Common myeloid progenitor, CD34-positive (primary cell): ENCODE results near the gene ATXN7L1.

Experiments
- CTCF ChIA-PET: fragments of 350-600 bp; sonication (Branson Sonifier 250); formaldehyde crosslinking; loops from one replicate; lab custom pipeline; 2021; ENCODE audit warnings: antibody characterized with exemption; lab: Charles Lee
- POLR2A ChIA-PET: fragments of 350-600 bp; sonication (Branson Sonifier 250); formaldehyde crosslinking; loops from one replicate; lab custom pipeline; 2021; ENCODE audit warnings: antibody characterized with exemption; lab: Charles Lee
- DNase-seq, 3 donors: peaks; one replicate each; pipeline versions ENCODE4 v3.0.0 to v3.0.0-alpha.2; 2013
- H3K27ac ChIP-seq, 2 experiments: 1 replicate in 1 of 2; 2 replicates in 1 of 2; pipeline ENCODE4 v1.7.0; 2013; ENCODE audit warnings: inconsistent platforms in 2 of 2, low read length in 2 of 2, mild to moderate bottlenecking in 2 of 2, low read depth in 1 of 2, moderate library complexity in 1 of 2; ENCODE audit not compliant: severe bottlenecking in 2 of 2, insufficient read depth in 1 of 2, poor library complexity in 1 of 2
- H3K27me3 ChIP-seq, 5 experiments: replicated peaks in 2 of 5; 1 replicate in 3 of 5; 2 replicates in 2 of 5; pipeline versions ENCODE4 v1.6.1 to v1.7.0; 2013; ENCODE audit warnings: low read length in 4 of 5, mild to moderate bottlenecking in 2 of 5, moderate library complexity in 2 of 5, inconsistent platforms in 1 of 5; ENCODE audit not compliant: insufficient read depth in 5 of 5, control insufficient read depth in 4 of 5
- H3K36me3 ChIP-seq, 4 experiments: 1 replicate in 2 of 4; 2 replicates in 2 of 4; pipeline versions ENCODE4 v1.6.1 to v1.7.0; 2013; ENCODE audit warnings: low read length in 3 of 4, control low read depth in 1 of 4, mild to moderate bottlenecking in 1 of 4; ENCODE audit not compliant: control insufficient read depth in 4 of 4, insufficient read depth in 4 of 4
- H3K4me1 ChIP-seq, 4 experiments: 1 replicate in 3 of 4; 2 replicates in 1 of 4; pipeline versions ENCODE4 v1.6.1 to v1.7.1; 2013; ENCODE audit warnings: low read length in 3 of 4, mild to moderate bottlenecking in 3 of 4, control low read depth in 1 of 4, inconsistent platforms in 1 of 4, moderate library complexity in 1 of 4; ENCODE audit not compliant: control insufficient read depth in 4 of 4, insufficient read depth in 4 of 4; ENCODE audit errors: control extremely low read depth in 1 of 4
- H3K4me3 ChIP-seq, 7 experiments: 1 replicate in 4 of 7; 2 replicates in 3 of 7; pipeline versions ENCODE4 v1.5.1 to v1.7.0; 2013; ENCODE audit warnings: mild to moderate bottlenecking in 7 of 7, low read length in 6 of 7, moderate library complexity in 6 of 7, inconsistent platforms in 2 of 7, low read depth in 2 of 7, control low read depth in 1 of 7; ENCODE audit not compliant: insufficient read depth in 4 of 7, control insufficient read depth in 1 of 7; ENCODE audit errors: extremely low read depth in 1 of 7
- H3K9me3 ChIP-seq, 5 experiments: 1 replicate in 4 of 5; 2 replicates in 1 of 5; pipeline versions ENCODE4 v1.6.1 to v1.7.1; 2013; ENCODE audit warnings: low read length in 4 of 5, mild to moderate bottlenecking in 2 of 5, inconsistent platforms in 1 of 5, low read depth in 1 of 5, moderate library complexity in 1 of 5; ENCODE audit not compliant: control insufficient read depth in 4 of 5, insufficient read depth in 2 of 5; ENCODE audit errors: control extremely low read depth in 1 of 5
- WGBS: methylation state at CpG from one replicate; pipeline ENCODE4 v1.1.5; 2013; ENCODE audit not compliant: insufficient coverage; 5-methylcytosine and 5-hydroxymethylcytosine counted together

ATXN7L1 gene

GRCh38 chr7:105585850-105586500 lies 290.4 kb downstream of the ATXN7L1 start:
- H3K36me3 ChIP-seq: no peaks in the 10 kb centered on the region
- no peak overlapping the region for H3K27ac ChIP-seq
- ChIA-PET POLR2A (no interaction called here), CTCF (interaction anchor here (1.5 kb wide), 1 partner anchor 9 kb away, joined by 3 read pairs; no protein-coding TSS in a partner anchor)
- peak in 1 of 3 donors; percentile 23 for DNase-seq
- H3K27me3 ChIP-seq: peaks cover 0 to 3% (median 0%) of the 10 kb centered on the region in 5 experiments
- no peak overlapping the region for H3K4me3 ChIP-seq
- peaks cover 0 to 17% (median 3%) of the 10 kb centered on the region in 5 experiments for H3K9me3 ChIP-seq
- no CpG with 5 or more reads among the region's 2 CpGs for WGBS
- peaks cover 0 to 6% (median 5%) of the 10 kb centered on the region in 4 experiments for H3K4me1 ChIP-seq

- POLR2A ChIA-PET: no interaction called here
- Histone ChIP-seq H3K4me1 (peaks cover 0 to 6% (median 5%) of the 10 kb centered on the region in 4 experiments), H3K9me3 (peaks cover 0 to 17% (median 3%) of the 10 kb centered on the region in 5 experiments), H3K36me3 (no peaks in the 10 kb centered on the region), H3K4me3 (no peak overlapping the region), H3K27me3 (peaks cover 0 to 3% (median 0%) of the 10 kb centered on the region in 5 experiments), H3K27ac (no peak overlapping the region)
- peak in 1 of 3 donors; percentile 6 for DNase-seq
- WGBS: 96% methylated on average over 5 of the region's 5 CpGs
- CTCF ChIA-PET: no interaction called here
These were observed 292.2 kb downstream of the ATXN7L1 start for GRCh38 chr7:105584165-105584564.

- no peak for DNase-seq
- Histone ChIP-seq H3K4me1 (peaks cover 0 to 6% (median 5%) of the 10 kb centered on the region in 4 experiments), H3K27me3 (peaks cover 0 to 3% (median 0%) of the 10 kb centered on the region in 5 experiments), H3K27ac (no peak overlapping the region), H3K4me3 (no peak overlapping the region), H3K9me3 (peaks cover 0 to 17% (median 3%) of the 10 kb centered on the region in 5 experiments), H3K36me3 (no peaks in the 10 kb centered on the region)
- 86% methylated on average over 20 of the region's 39 CpGs for WGBS
- ChIA-PET POLR2A (no interaction called here), CTCF (no interaction called here)
These were observed 293.3 kb downstream of the ATXN7L1 start for GRCh38 chr7:105583061-105583460.

GRCh38 chr7:105581066-105581811 lies 295.2 kb downstream of the ATXN7L1 start, which contains the start of gene EFCAB10:
Gene EFCAB10 (minus strand): TSS chr7:105581493. CDS start chr7:105581463, 30 bp downstream.
- peak; percentile 42 to 72 (median 69) for DNase-seq
- 14% methylated on average over 31 of the region's 36 CpGs for WGBS
- POLR2A ChIA-PET: interaction anchor here (0.6 kb wide), 2 partner anchors 15 to 142 kb away, joined by 3 read pairs; no protein-coding TSS in a partner anchor

GRCh38 chr7:105580022-105580740 lies 296.2 kb downstream of the ATXN7L1 start:
- Histone ChIP-seq H3K4me1 (peaks cover 0 to 6% (median 5%) of the 10 kb centered on the region in 4 experiments), H3K4me3 (no peak overlapping the region), H3K36me3 (no peaks in the 10 kb centered on the region), H3K9me3 (peaks cover 0 to 17% (median 3%) of the 10 kb centered on the region in 5 experiments), H3K27ac (no peak overlapping the region), H3K27me3 (peaks cover 0 to 3% (median 0%) of the 10 kb centered on the region in 5 experiments)
- ChIA-PET CTCF (no interaction called here), POLR2A (interaction anchor here (0.6 kb wide), 1 partner anchor 49 kb away, joined by 6 read pairs; no protein-coding TSS in a partner anchor)
- 97% methylated on average over 9 of the region's 22 CpGs for WGBS
- no peak for DNase-seq

More at GRCh38 chr7:105581066-105581811, 295.2 kb downstream of the ATXN7L1 start, which contains the start of gene EFCAB10:
- H3K4me1 ChIP-seq: peaks cover 0 to 6% (median 5%) of the 10 kb centered on the region in 4 experiments
- CTCF ChIA-PET: interaction anchor here (1.3 kb wide), 1 partner anchor 10 kb away, joined by 3 read pairs; no protein-coding TSS in a partner anchor
- peak within 1 kb of the TSS; percentile 21 to 75 (median 52) for H3K4me3 ChIP-seq
- H3K9me3 ChIP-seq: peaks cover 0 to 17% (median 3%) of the 10 kb centered on the region in 5 experiments
- H3K27me3 ChIP-seq: peaks cover 0 to 3% (median 0%) of the 10 kb centered on the region in 5 experiments
- H3K36me3 ChIP-seq: no peaks in the 10 kb centered on the region
- H3K27ac ChIP-seq: no peak within 1 kb of the TSS

GRCh38 chr7:105578496-105578895 lies 297.9 kb downstream of the ATXN7L1 start:
- CTCF ChIA-PET: no interaction called here
- peaks cover 0 to 3% (median 0%) of the 10 kb centered on the region in 5 experiments for H3K27me3 ChIP-seq

More at GRCh38 chr7:105578496-105578895, 297.9 kb downstream of the ATXN7L1 start:
- DNase-seq: no peak
- H3K27ac ChIP-seq: no peak overlapping the region
- H3K4me1 ChIP-seq: peaks cover 0 to 6% (median 5%) of the 10 kb centered on the region in 4 experiments
- POLR2A ChIA-PET: no interaction called here
- H3K9me3 ChIP-seq: peaks cover 0 to 11% (median 0%) of the 10 kb centered on the region in 5 experiments
- H3K36me3 ChIP-seq: no peaks in the 10 kb centered on the region
- H3K4me3 ChIP-seq: no peak overlapping the region
